Measurements from ENCODE around the gene LATS2. TPM values are rescaled to one million over a fixed set of nuclear protein-coding genes. Genes with fewer than 3 reads are reported as not detected.

Gene LATS2
- total RNA-seq, 4 donors from 2014 or later: 13.2 to 27.6 (median 21.1) TPM

GRCh38 chr13:20993211-20993610, 68.2 kb downstream of the LATS2 start:
- intact Hi-C loops (cut with DNase I; ENCODE audit: low total_unique reads): no loop called here
- TF ChIP-seq, protein P1, sequence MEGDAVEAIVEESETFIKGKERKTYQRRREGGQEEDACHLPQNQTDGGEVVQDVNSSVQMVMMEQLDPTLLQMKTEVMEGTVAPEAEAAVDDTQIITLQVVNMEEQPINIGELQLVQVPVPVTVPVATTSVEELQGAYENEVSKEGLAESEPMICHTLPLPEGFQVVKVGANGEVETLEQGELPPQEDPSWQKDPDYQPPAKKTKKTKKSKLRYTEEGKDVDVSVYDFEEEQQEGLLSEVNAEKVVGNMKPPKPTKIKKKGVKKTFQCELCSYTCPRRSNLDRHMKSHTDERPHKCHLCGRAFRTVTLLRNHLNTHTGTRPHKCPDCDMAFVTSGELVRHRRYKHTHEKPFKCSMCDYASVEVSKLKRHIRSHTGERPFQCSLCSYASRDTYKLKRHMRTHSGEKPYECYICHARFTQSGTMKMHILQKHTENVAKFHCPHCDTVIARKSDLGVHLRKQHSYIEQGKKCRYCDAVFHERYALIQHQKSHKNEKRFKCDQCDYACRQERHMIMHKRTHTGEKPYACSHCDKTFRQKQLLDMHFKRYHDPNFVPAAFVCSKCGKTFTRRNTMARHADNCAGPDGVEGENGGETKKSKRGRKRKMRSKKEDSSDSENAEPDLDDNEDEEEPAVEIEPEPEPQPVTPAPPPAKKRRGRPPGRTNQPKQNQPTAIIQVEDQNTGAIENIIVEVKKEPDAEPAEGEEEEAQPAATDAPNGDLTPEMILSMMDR (IDR thresholded peaks at IDR 0.05): no peak
- TF ChIP-seq POLR2A (IDR thresholded peaks at IDR 0.05): no peak
- 84 to 87% methylated on average over 4 of the region's 4 CpGs for WGBS, 2 donors
- H3K4me3 ChIP-seq (ENCODE audit: low read depth, poor library complexity, severe bottlenecking): no peak overlapping the region
- DNase-seq (ENCODE audit: low spot score in 2 of 2): peak in 1 of 2 donors; percentile 67

GRCh38 chr13:20991741-20992520, 69.5 kb downstream of the LATS2 start:
- intact Hi-C loops (cut with DNase I; ENCODE audit: low total_unique reads): no loop called here
- no peak overlapping the region for H3K4me3 ChIP-seq (ENCODE audit: low read depth, poor library complexity, severe bottlenecking)
- WGBS, 2 donors: 93% methylated on average over 17 of the region's 17 CpGs
- TF ChIP-seq, protein P1 (IDR thresholded peaks at IDR 0.05): no peak
- TF ChIP-seq POLR2A (IDR thresholded peaks at IDR 0.05): no peak
- DNase-seq (ENCODE audit: low spot score in 2 of 2): peak in 1 of 2 donors; percentile 57

DNA sequence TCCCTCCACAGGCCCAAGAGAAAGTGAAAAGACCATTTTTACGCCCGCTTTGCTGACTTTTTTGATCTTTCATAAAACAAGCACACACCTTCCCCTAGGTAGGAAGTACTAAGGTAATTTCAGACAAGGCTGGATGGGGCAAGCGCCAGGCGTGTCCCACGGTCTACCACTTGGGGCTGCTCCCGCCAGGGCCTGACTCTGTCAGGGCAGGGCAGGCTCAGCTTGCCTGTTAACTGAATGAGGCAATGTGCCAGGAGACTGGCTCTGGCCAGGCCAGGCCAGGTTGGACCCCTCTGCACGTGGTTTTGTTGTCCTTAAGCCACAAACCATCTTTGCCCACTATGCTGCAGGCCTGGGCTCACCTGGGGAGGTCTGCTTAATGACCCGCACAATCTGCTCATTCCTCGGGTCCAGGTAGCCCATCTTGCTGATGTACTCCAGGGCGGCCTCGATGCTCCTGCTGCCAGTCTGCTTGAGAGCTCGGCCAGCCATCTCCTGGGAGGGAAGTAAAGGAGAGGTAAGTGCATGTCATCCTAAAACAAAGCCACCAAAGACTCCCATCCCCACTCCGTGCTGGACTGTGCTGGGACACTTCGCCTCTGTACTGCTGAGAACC, 70.4 kb downstream of the LATS2 start:
- TF ChIP-seq, protein P1 (IDR thresholded peaks at IDR 0.05): no peak
- no peak for TF ChIP-seq POLR2A (IDR thresholded peaks at IDR 0.05)
- no peak overlapping the region for H3K4me3 ChIP-seq (ENCODE audit: low read depth, poor library complexity, severe bottlenecking)
- peak in 1 of 2 donors; percentile 69 for DNase-seq (ENCODE audit: low spot score in 2 of 2)
- WGBS, 2 donors: 86 to 95% methylated on average over 13 to 14 of the region's 14 CpGs
- intact Hi-C loops (cut with DNase I; ENCODE audit: low total_unique reads): no loop called here

DNA sequence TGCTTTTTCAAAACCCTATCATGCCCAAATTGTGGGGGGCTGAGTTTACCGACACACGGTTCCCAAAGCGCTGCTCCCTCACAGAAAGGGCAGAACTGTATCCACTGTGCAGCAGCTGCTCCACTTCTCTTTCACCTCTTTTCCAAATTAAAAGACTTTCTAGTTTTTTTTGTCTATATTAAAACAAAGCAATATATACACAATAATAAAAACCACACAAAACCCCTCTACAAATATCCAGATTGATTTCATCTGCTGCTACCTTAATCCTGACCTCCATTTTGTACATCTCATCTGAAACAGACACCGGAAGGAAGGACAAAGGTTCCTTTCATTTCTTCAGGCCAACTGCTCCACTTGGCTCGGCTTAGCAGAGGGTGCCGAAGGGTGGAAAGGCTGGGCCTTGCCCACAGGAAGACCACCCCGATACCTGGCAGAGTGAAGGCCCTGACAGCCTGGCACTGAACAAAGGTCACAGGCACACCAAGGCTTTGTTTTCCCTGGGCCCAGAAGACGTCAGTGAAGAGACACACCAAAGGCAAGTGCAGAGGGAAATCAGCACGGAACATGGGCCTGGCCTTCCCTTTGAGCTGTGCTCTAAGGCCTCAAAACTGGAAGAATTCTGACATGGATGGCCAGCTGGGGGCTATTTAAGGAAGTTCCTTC, 71.6 kb downstream of the LATS2 start:
- intact Hi-C loops (cut with DNase I; ENCODE audit: low total_unique reads): no loop called here
- WGBS, 2 donors: 87 to 88% methylated on average over 9 of the region's 9 CpGs
- DNase-seq (ENCODE audit: low spot score in 2 of 2): no peak
- TF ChIP-seq POLR2A (IDR thresholded peaks at IDR 0.05): no peak
- TF ChIP-seq, protein P1 (IDR thresholded peaks at IDR 0.05): no peak
- H3K4me3 ChIP-seq (ENCODE audit: low read depth, poor library complexity, severe bottlenecking): no peak overlapping the region

DNA sequence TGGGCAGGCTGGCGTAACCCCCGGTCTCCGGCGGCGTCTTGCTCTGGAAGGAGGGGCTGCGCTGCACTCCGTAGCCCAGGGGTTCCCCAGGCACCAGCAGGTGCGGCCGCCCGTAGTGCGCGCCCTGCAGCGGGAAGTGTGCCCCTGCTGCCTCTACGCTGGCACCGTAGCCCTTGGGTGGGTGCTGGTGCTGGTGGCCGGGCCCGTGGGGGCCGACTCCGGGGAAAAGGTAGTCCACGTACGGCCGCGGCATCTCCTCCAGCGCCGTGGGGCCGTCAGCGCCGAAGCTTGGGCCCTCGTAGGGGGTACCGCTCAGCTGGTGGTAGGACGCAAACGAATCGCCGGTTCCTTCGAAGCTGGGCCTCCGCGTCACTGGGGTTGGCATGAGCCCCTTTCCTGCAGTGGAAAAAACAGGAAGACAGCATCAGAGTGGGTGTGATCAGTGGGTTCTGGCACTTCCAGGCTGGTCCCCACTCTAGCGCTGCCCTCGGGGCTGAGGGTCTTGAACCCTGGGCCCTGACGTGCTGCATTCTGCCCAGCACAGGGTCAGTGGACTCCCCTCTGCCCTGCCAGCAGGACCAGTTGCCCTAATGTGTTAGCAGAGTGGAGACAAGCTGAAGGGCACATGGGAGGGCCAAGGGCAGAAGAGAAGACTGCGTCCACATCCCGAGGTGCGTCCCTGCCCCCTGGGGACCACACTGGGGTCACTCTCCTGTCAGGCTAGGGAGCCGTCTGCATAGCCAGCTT, 72.3 kb downstream of the LATS2 start:
- intact Hi-C loops (cut with DNase I; ENCODE audit: low total_unique reads): no loop called here
- no peak for TF ChIP-seq POLR2A (IDR thresholded peaks at IDR 0.05)
- TF ChIP-seq, protein P1 (IDR thresholded peaks at IDR 0.05): no peak

More for the DNA sequence above, 72.3 kb downstream of the LATS2 start:
- WGBS, 2 donors: 93 to 94% methylated on average over 31 to 42 of the region's 44 CpGs
- no peak overlapping the region for H3K4me3 ChIP-seq (ENCODE audit: low read depth, poor library complexity, severe bottlenecking)
- DNase-seq (ENCODE audit: low spot score in 2 of 2): peak in 1 of 2 donors; percentile 82
